ENCODE results near the gene LOXHD1.

DNA sequence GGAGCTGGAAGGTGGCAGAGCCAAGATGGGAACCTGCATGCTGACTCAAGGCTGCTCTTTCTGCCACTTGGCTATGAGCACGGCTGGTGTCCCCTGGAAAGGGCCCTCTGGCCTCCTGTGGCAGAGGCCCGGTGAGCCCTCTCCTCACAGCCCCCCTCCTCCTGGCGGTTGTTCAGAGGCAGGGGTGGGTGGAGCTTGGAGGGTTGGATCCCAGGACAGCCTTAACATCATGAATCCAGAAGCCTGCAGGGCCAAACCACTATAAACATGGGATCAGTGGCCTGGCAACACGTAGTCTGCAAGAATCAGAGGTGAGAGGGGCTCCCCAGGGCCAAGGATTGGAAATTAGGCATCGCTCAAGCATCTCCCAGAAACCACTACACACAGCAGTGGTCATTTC lies 48.5 kb upstream of the LOXHD1 start:
- TF ChIP-seq, protein P1, sequence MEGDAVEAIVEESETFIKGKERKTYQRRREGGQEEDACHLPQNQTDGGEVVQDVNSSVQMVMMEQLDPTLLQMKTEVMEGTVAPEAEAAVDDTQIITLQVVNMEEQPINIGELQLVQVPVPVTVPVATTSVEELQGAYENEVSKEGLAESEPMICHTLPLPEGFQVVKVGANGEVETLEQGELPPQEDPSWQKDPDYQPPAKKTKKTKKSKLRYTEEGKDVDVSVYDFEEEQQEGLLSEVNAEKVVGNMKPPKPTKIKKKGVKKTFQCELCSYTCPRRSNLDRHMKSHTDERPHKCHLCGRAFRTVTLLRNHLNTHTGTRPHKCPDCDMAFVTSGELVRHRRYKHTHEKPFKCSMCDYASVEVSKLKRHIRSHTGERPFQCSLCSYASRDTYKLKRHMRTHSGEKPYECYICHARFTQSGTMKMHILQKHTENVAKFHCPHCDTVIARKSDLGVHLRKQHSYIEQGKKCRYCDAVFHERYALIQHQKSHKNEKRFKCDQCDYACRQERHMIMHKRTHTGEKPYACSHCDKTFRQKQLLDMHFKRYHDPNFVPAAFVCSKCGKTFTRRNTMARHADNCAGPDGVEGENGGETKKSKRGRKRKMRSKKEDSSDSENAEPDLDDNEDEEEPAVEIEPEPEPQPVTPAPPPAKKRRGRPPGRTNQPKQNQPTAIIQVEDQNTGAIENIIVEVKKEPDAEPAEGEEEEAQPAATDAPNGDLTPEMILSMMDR (conservative IDR thresholded peaks at IDR 0.05): no peak
- no peak for TF ChIP-seq EZH2 (IDR thresholded peaks at IDR 0.05; ENCODE audit: low read depth)
